ENCODE data around the gene SP4. TPM values are rescaled to one million over a fixed set of nuclear protein-coding genes. Genes with fewer than 3 reads are reported as not detected.
"Not testable (repeated sequence)": the region's sequence is repeated elsewhere in the genome, so short reads cannot be mapped to it uniquely, and the experiment has no call there.

SP4 gene
- total RNA-seq, 1 experiment from 2014 or later: 6.1 TPM

DNA sequence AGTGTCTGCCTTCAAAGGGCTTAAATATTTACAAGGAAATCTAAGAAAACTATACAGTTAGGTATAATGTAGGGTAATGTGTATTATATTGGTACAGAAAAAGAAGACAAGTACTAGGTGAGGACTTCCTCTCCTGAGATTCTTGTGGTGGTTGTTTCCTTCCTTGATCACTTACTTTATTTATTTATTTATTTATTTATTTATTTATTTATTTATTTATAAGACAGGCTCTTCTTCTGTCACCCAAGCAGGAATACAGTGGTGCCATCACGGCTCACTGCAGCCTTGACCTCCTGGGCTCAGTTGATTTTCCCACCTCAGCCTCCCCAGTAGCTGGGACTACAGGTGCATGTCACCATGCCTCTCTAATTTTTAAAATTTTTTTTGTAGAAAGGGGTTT is 96.8 kb downstream of the SP4 start:
- no peaks in the 10 kb centered on the region for H3K9me2 ChIP-seq (ENCODE audit: insufficient read depth)
- no peaks in the 10 kb centered on the region for H3K4me1 ChIP-seq (replicated peaks; ENCODE audit: insufficient read depth)
- CTCF ChIA-PET: no interaction called here
- no peaks in the 10 kb centered on the region for H3K36me3 ChIP-seq (ENCODE audit: low read depth)
- no peak overlapping the region for H3K4me3 ChIP-seq
- H3K4me2 ChIP-seq: no peak overlapping the region
- POLR2A ChIA-PET (ENCODE audit: unreplicated experiment): no interaction called here
- H3F3A ChIP-seq (ENCODE audit: insufficient read depth, low read depth): no peaks in the 10 kb centered on the region
- TF ChIP-seq EZH2 (IDR thresholded peaks at IDR 0.05; ENCODE audit: low read depth): no peak
- TF ChIP-seq, protein P1, sequence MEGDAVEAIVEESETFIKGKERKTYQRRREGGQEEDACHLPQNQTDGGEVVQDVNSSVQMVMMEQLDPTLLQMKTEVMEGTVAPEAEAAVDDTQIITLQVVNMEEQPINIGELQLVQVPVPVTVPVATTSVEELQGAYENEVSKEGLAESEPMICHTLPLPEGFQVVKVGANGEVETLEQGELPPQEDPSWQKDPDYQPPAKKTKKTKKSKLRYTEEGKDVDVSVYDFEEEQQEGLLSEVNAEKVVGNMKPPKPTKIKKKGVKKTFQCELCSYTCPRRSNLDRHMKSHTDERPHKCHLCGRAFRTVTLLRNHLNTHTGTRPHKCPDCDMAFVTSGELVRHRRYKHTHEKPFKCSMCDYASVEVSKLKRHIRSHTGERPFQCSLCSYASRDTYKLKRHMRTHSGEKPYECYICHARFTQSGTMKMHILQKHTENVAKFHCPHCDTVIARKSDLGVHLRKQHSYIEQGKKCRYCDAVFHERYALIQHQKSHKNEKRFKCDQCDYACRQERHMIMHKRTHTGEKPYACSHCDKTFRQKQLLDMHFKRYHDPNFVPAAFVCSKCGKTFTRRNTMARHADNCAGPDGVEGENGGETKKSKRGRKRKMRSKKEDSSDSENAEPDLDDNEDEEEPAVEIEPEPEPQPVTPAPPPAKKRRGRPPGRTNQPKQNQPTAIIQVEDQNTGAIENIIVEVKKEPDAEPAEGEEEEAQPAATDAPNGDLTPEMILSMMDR (conservative IDR thresholded peaks at IDR 0.05): no peak
- H4K20me1 ChIP-seq (ENCODE audit: insufficient read depth): no peaks in the 10 kb centered on the region
- no peak overlapping the region for H2AFZ ChIP-seq
- no TSS peak for BruUV-seq (replicated peaks)
- H3K27me3 ChIP-seq (ENCODE audit: insufficient read depth, low read depth): no peaks in the 10 kb centered on the region
- no peaks in the 10 kb centered on the region for H3K79me2 ChIP-seq (ENCODE audit: low read depth)
- H3K27ac ChIP-seq: no peak overlapping the region
- intact Hi-C loops (cut with micrococcal nuclease; ENCODE audit: unreplicated experiment): no loop called here
- H3K9me3 ChIP-seq (ENCODE audit: insufficient read depth, low read depth): no peaks in the 10 kb centered on the region; the same call in 1 of the 2 replicates
- DNase-seq: no peak

DNA sequence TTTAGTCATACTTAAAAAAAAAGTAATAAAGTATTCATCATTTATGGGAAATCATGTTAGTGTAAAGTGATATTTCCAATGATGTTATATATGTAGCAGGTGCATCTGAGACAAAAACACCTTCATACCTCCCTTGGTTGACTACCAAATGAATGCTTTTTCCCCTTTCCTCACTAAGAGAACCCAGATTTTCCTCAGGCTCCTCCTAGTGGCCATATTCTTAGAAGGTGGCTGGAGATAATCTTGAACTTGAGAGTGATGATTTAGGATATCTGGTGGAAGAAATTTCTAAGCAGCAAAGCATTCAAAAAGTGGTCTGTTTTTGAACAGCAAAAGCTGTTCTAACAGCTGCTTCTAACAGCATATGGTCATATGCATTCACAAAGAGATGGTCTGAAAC is 98.1 kb downstream of the SP4 start:
- BruUV-seq (replicated peaks): no TSS peak
- Histone ChIP-seq H3K36me3 (ENCODE audit: low read depth) (no peaks in the 10 kb centered on the region), H3K9me3 (ENCODE audit: insufficient read depth, low read depth) (no peaks in the 10 kb centered on the region; the same call in 1 of the 2 replicates), H3K4me3 (no peak overlapping the region), H3K79me2 (ENCODE audit: low read depth) (no peaks in the 10 kb centered on the region), H3K27me3 (ENCODE audit: insufficient read depth, low read depth) (no peaks in the 10 kb centered on the region), H2AFZ (no peak overlapping the region), H3K4me1 (replicated peaks; ENCODE audit: insufficient read depth) (no peaks in the 10 kb centered on the region), H4K20me1 (ENCODE audit: insufficient read depth) (no peaks in the 10 kb centered on the region), H3F3A (ENCODE audit: insufficient read depth, low read depth) (no peaks in the 10 kb centered on the region), H3K27ac (no peak overlapping the region), H3K4me2 (no peak overlapping the region), H3K9me2 (ENCODE audit: insufficient read depth) (no peaks in the 10 kb centered on the region)
- no peak for DNase-seq
- CTCF ChIA-PET: no interaction called here
- POLR2A ChIA-PET (ENCODE audit: unreplicated experiment): no interaction called here
- intact Hi-C loops (cut with micrococcal nuclease; ENCODE audit: unreplicated experiment): no loop called here
- TF ChIP-seq, protein P1 (conservative IDR thresholded peaks at IDR 0.05): peak; percentile 79
- TF ChIP-seq EZH2 (IDR thresholded peaks at IDR 0.05; ENCODE audit: low read depth): no peak

DNA sequence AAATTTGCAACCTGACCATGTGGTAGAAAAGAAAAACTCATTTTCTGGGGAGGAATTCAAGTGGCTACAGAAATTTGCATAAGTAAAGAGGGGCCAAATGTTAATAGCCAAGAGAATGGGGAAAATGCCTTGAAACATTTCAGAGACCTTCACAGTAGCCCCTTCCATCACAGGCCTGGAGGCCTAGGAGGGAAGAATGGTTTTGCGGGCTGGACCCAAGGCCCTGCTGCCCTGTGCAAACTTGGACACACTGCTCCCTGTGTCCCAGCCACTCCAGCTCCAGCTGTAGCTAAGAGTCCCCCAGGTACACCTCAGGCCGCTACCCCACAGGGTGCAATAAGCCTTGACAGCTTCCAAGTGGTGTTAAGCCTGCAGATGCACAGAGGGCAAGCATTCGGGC is 98.6 kb downstream of the SP4 start:
- TF ChIP-seq, protein P1 (conservative IDR thresholded peaks at IDR 0.05): no peak
- no peak for TF ChIP-seq EZH2 (IDR thresholded peaks at IDR 0.05; ENCODE audit: low read depth)
- CTCF ChIA-PET: no interaction called here
- intact Hi-C loops (cut with micrococcal nuclease; ENCODE audit: unreplicated experiment): no loop called here

DNA sequence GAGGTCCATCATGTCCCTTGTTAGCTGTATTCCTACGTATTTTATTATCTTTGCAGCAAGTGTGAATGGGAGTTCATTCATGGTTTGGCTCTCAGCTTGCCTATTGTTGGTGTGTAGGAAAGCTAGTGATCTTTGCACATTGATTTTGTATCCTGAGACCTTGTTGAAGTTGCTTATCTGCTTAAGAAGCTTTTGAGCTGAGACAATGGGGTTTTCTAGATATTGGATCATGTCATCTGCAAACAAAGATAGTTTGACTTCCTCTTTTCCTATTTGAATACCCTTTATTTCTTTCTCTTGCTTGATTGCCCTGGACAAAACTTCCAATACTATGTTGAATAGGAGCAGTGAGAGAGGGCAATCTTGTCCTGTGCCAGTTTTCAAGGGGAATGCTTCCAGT is 104.6 kb downstream of the SP4 start:
- H3K4me2 ChIP-seq; H3K4me1 ChIP-seq (replicated peaks; ENCODE audit: insufficient read depth); H3K36me3 ChIP-seq (ENCODE audit: low read depth); DNase-seq; H3K9me2 ChIP-seq (ENCODE audit: insufficient read depth); H3K4me3 ChIP-seq; H3F3A ChIP-seq (ENCODE audit: insufficient read depth, low read depth); H4K20me1 ChIP-seq (ENCODE audit: insufficient read depth); POLR2A ChIA-PET (ENCODE audit: unreplicated experiment); intact Hi-C loops (cut with micrococcal nuclease; ENCODE audit: unreplicated experiment); H3K9me3 ChIP-seq (ENCODE audit: insufficient read depth, low read depth); CTCF ChIA-PET; H3K27me3 ChIP-seq (ENCODE audit: insufficient read depth, low read depth); BruUV-seq (replicated peaks); H3K27ac ChIP-seq; H3K79me2 ChIP-seq (ENCODE audit: low read depth); H2AFZ ChIP-seq: not testable (repeated sequence)

More for the DNA sequence above, 98.6 kb downstream of the SP4 start:
- no peaks in the 10 kb centered on the region for H4K20me1 ChIP-seq (ENCODE audit: insufficient read depth)
- H3F3A ChIP-seq (ENCODE audit: insufficient read depth, low read depth): no peaks in the 10 kb centered on the region
- H3K27ac ChIP-seq: no peak overlapping the region
- no peak overlapping the region for H3K4me2 ChIP-seq
- BruUV-seq (replicated peaks): no TSS peak
- no peaks in the 10 kb centered on the region for H3K9me2 ChIP-seq (ENCODE audit: insufficient read depth)
- no peaks in the 10 kb centered on the region; the same call in 1 of the 2 replicates for H3K9me3 ChIP-seq (ENCODE audit: insufficient read depth, low read depth)
- H3K36me3 ChIP-seq (ENCODE audit: low read depth): no peaks in the 10 kb centered on the region
- H3K79me2 ChIP-seq (ENCODE audit: low read depth): no peaks in the 10 kb centered on the region
- no peak overlapping the region for H2AFZ ChIP-seq
- no peak for DNase-seq
- H3K4me3 ChIP-seq: no peak overlapping the region
- H3K27me3 ChIP-seq (ENCODE audit: insufficient read depth, low read depth): no peaks in the 10 kb centered on the region
- POLR2A ChIA-PET (ENCODE audit: unreplicated experiment): no interaction called here
- no peaks in the 10 kb centered on the region for H3K4me1 ChIP-seq (replicated peaks; ENCODE audit: insufficient read depth)

- H3K79me2 ChIP-seq (ENCODE audit: low read depth); H3K9me3 ChIP-seq (ENCODE audit: insufficient read depth, low read depth); POLR2A ChIA-PET (ENCODE audit: unreplicated experiment); H2AFZ ChIP-seq; H3F3A ChIP-seq (ENCODE audit: insufficient read depth, low read depth); H3K27ac ChIP-seq; H3K4me1 ChIP-seq (replicated peaks; ENCODE audit: insufficient read depth); H3K9me2 ChIP-seq (ENCODE audit: insufficient read depth); H3K36me3 ChIP-seq (ENCODE audit: low read depth); CTCF ChIA-PET; DNase-seq; H3K4me3 ChIP-seq; BruUV-seq (replicated peaks); H4K20me1 ChIP-seq (ENCODE audit: insufficient read depth); intact Hi-C loops (cut with micrococcal nuclease; ENCODE audit: unreplicated experiment); H3K27me3 ChIP-seq (ENCODE audit: insufficient read depth, low read depth); H3K4me2 ChIP-seq: not testable (repeated sequence)
These were observed 105.8 kb downstream of the SP4 start for GRCh38 chr7:21533646-21534045.

Measured in PC-9 (cell line).